MM.1S (cell line): Measurements from ENCODE around the gene CDC25A.
A peak's percentile ranks its signal among the peaks of the same experiment; 100 is the strongest.

ENCODE experiments used
- DNase-seq: peaks from one replicate; pipeline ENCODE4 v3.0.0-alpha.2; 2015
- H2AFZ ChIP-seq: fragments of 300-600 bp; sonication (generic); 2 replicates; pipeline ENCODE4 v1.6.0; 2016; ENCODE audit warnings: antibody characterized with exemption, low read length
- H3F3A ChIP-seq: fragments of 300-600 bp; sonication (generic); 2 replicates; pipeline ENCODE4 v1.6.1; 2016; ENCODE audit warnings: mild to moderate bottlenecking, antibody characterized with exemption, low read length, moderate library complexity, mixed read lengths; ENCODE audit not compliant: insufficient read depth
- H3K27ac ChIP-seq: fragments of 300-600 bp; sonication (generic); 2 replicates; pipeline ENCODE4 v1.5.1; 2016; ENCODE audit warnings: mild to moderate bottlenecking, low read length
- H3K27me3 ChIP-seq: fragments of 300-600 bp; sonication (generic); replicated peaks from 2 replicates; pipeline ENCODE4 v1.6.0; 2016; ENCODE audit warnings: low read length; ENCODE audit not compliant: insufficient read depth
- H3K36me3 ChIP-seq: fragments of 300-600 bp; sonication (generic); replicated peaks from 2 replicates; pipeline ENCODE4 v1.6.1; 2016; ENCODE audit warnings: mild to moderate bottlenecking, low read length, mixed read lengths; ENCODE audit not compliant: insufficient read depth
- H3K4me1 ChIP-seq: fragments of 300-600 bp; sonication (generic); 2 replicates; pipeline ENCODE4 v1.6.1; 2016; ENCODE audit warnings: low read length, mixed read lengths
- H3K4me2 ChIP-seq: fragments of 300-600 bp; sonication (generic); 2 replicates; pipeline ENCODE4 v1.6.0; 2016; ENCODE audit warnings: low read depth, low read length
- H3K4me3 ChIP-seq: fragments of 300-600 bp; sonication (generic); 2 replicates; pipeline ENCODE4 v1.5.1; 2016; ENCODE audit warnings: low read length, mixed read lengths
- H3K79me2 ChIP-seq: fragments of 300-600 bp; sonication (generic); 2 replicates; pipeline ENCODE4 v1.6.1; 2016; ENCODE audit warnings: mixed run types, low read length, mixed read lengths
- H3K9ac ChIP-seq: fragments of 300-600 bp; sonication (generic); 2 replicates; pipeline ENCODE4 v1.6.1; 2016; ENCODE audit warnings: low read length, mixed read lengths
- H3K9me2 ChIP-seq: fragments of 300-600 bp; sonication (generic); replicated peaks from 2 replicates; pipeline ENCODE4 v1.6.1; 2016; ENCODE audit warnings: mild to moderate bottlenecking, low read length, mixed read lengths; ENCODE audit not compliant: insufficient read depth
- H3K9me3 ChIP-seq: fragments of 300-600 bp; sonication (generic); replicated peaks from 2 replicates; pipeline ENCODE4 v1.6.1; 2016; ENCODE audit warnings: mild to moderate bottlenecking, low read length, mixed read lengths; ENCODE audit not compliant: insufficient read depth
- H4K20me1 ChIP-seq: fragments of 300-600 bp; sonication (generic); 2 replicates; pipeline ENCODE4 v1.6.1; 2016; ENCODE audit warnings: mild to moderate bottlenecking, low read length, moderate library complexity, mixed read lengths; ENCODE audit not compliant: insufficient read depth
- EZH2 ChIP-seq: fragments of 300-600 bp; sonication (generic); optimal IDR thresholded peaks from 2 replicates; pipeline ENCODE3; 2017; ENCODE audit warnings: low read depth, mild to moderate bottlenecking, antibody characterized with exemption, low read length, mixed read lengths
- EZH2phosphoT487 ChIP-seq: fragments of 300-600 bp; sonication (generic); IDR thresholded peaks from 2 replicates; pipeline ENCODE4 v1.6.1; 2018; ENCODE audit warnings: antibody characterized with exemption, low read length
- TF ChIP-seq, protein P1 (sequence below): fragments of 300-600 bp; sonication (generic); IDR thresholded peaks from 2 replicates; pipeline ENCODE4 v1.5.1; 2016; ENCODE audit warnings: antibody characterized with exemption, low read length, mixed read lengths

CDC25A gene

DNA sequence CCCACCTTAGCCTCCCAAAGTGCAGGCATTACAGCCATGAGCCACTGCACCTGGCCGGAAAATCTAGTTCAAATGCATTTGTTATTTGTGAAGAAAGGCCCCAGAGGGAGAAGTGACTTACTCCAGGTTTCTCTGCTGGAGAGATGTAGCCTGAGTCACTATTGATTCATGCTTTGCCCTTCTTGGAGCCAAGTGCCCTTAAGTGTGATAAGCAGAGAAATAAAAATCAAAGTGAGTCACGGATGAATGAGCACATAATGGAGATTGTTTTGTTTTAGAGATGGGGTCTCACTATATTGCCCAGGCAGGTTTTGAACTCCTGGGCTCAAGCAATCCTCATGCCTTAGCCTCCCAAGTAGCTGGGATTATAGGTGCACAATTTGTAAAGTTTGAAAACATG, 33.1 kb downstream of the CDC25A start:
- no peaks in the 10 kb centered on the region for H3K9me3 ChIP-seq
- TF ChIP-seq, protein P1, sequence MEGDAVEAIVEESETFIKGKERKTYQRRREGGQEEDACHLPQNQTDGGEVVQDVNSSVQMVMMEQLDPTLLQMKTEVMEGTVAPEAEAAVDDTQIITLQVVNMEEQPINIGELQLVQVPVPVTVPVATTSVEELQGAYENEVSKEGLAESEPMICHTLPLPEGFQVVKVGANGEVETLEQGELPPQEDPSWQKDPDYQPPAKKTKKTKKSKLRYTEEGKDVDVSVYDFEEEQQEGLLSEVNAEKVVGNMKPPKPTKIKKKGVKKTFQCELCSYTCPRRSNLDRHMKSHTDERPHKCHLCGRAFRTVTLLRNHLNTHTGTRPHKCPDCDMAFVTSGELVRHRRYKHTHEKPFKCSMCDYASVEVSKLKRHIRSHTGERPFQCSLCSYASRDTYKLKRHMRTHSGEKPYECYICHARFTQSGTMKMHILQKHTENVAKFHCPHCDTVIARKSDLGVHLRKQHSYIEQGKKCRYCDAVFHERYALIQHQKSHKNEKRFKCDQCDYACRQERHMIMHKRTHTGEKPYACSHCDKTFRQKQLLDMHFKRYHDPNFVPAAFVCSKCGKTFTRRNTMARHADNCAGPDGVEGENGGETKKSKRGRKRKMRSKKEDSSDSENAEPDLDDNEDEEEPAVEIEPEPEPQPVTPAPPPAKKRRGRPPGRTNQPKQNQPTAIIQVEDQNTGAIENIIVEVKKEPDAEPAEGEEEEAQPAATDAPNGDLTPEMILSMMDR, result no peak
- no peak for TF ChIP-seq EZH2
- no peak for TF ChIP-seq EZH2phosphoT487
- H3K9ac ChIP-seq, result no peak overlapping the region
- H3K27ac ChIP-seq, result no peak overlapping the region
- H2AFZ ChIP-seq, result no peak overlapping the region
- H3K4me1 ChIP-seq, result no peaks in the 10 kb centered on the region
- H3K27me3 ChIP-seq, result no peaks in the 10 kb centered on the region
- H3K36me3 ChIP-seq, result peaks cover 10% of the 10 kb centered on the region
- no peaks in the 10 kb centered on the region for H4K20me1 ChIP-seq
- H3K4me3 ChIP-seq, result no peak overlapping the region
- no peak overlapping the region for H3K4me2 ChIP-seq
- no peaks in the 10 kb centered on the region for H3K79me2 ChIP-seq
- DNase-seq, result no peak
- H3F3A ChIP-seq, result peaks cover 22% of the 10 kb centered on the region
- H3K9me2 ChIP-seq, result no peaks in the 10 kb centered on the region

DNA sequence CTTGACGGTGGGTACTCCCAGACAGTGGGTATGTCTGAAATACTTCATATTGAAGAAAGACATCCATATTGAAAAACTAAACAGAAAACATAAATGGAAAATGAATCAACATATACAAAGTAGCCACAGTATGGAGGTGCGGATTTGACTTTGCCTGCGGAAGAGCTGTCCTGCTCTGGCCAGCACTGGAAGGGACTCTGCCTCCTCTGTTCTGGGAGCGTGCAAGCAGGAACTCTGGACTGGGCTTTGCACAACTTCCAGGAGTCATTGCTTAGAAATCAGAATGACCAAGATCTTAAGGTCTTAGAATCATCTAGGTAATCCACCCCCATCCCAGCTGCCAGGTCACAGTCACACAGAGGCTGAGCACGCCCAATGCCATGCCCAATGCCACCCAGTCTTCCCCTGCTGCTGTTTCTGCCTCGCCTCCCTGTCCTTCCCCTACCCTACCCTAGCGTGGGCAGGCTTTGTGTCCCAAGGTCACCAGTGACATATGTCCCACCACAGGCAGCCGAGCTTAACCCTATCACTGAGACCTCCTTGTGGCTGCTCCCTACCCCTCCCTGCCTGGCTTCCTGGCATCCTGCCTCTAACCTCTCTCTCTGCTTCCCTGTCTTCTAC, 36.3 kb downstream of the CDC25A start:
- no peak overlapping the region for H2AFZ ChIP-seq
- no peaks in the 10 kb centered on the region for H3K36me3 ChIP-seq
- no peak overlapping the region for H3K4me3 ChIP-seq
- H3K9ac ChIP-seq, result no peak overlapping the region
- TF ChIP-seq EZH2, result no peak
- TF ChIP-seq, protein P1, result no peak
- no peak for TF ChIP-seq EZH2phosphoT487
- H3K9me2 ChIP-seq, result no peaks in the 10 kb centered on the region
- no peaks in the 10 kb centered on the region for H3K79me2 ChIP-seq
- DNase-seq, result no peak
- H3K9me3 ChIP-seq, result no peaks in the 10 kb centered on the region
- H3K27me3 ChIP-seq, result no peaks in the 10 kb centered on the region
- no peak overlapping the region for H3K27ac ChIP-seq
- H3K4me2 ChIP-seq, result no peak overlapping the region
- H3K4me1 ChIP-seq, result no peaks in the 10 kb centered on the region
- no peaks in the 10 kb centered on the region for H4K20me1 ChIP-seq
- peaks cover 9% of the 10 kb centered on the region; the same call in 1 of the 2 replicates for H3F3A ChIP-seq

DNA sequence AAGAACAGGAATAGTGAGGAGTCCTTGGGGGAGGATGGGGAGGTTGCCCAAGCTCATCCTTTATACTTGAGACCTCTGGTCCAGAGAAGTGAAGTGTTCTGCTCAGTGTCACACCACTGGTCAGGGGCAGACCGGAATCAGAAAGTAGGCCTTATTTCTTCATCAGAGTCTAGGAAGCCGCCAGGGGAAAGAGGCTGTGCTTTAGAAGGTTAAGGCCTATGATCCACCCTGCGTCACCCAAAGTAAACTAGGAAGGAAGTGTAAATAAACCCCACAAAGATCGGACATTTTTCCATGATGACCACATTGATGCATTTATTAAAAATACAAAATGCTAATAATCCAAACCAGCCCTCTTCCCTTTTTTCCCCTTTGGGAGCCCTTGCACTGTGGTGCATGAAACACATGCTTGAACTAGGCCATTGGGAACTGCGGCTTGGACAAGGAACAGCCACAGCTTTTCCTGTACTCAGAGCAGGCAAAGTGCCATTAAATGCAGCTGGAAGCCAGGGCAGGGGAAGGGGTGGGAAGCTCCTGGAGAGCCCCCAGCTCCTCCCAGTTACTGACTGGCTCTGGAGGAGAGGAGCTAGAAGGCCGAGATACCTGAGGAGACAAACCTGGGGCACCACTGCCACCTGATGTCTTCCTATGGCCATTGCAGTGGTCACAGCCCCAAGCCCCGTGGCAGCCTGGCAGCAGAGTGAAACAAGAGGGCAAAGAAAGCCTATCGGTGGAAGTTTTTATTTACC, 37.0 kb downstream of the CDC25A start:
- Histone ChIP-seq H2AFZ (0 out of 2 replicates have a peak overlapping the region, but pooled peaks have one; percentile 51), H3K4me1 (no peaks in the 10 kb centered on the region), H3K9me3 (no peaks in the 10 kb centered on the region), H3K27ac (no peak overlapping the region), H3K36me3 (no peaks in the 10 kb centered on the region), H3K4me3 (no peak overlapping the region), H3K27me3 (no peaks in the 10 kb centered on the region), H3K4me2 (no peak overlapping the region), H4K20me1 (no peaks in the 10 kb centered on the region), H3K79me2 (no peaks in the 10 kb centered on the region), H3K9me2 (no peaks in the 10 kb centered on the region), H3F3A (0 out of 2 replicates have a peak, but pooled peaks cover 2% of the 10 kb centered on the region), H3K9ac (no peak overlapping the region)
- TF ChIP-seq EZH2phosphoT487 (no peak), EZH2 (no peak)
- TF ChIP-seq, protein P1, result peak; percentile 89
- DNase-seq, result peak; percentile 72
